ENCODE measurements around the gene NUBP2.

The NUBP2 gene

DNA sequence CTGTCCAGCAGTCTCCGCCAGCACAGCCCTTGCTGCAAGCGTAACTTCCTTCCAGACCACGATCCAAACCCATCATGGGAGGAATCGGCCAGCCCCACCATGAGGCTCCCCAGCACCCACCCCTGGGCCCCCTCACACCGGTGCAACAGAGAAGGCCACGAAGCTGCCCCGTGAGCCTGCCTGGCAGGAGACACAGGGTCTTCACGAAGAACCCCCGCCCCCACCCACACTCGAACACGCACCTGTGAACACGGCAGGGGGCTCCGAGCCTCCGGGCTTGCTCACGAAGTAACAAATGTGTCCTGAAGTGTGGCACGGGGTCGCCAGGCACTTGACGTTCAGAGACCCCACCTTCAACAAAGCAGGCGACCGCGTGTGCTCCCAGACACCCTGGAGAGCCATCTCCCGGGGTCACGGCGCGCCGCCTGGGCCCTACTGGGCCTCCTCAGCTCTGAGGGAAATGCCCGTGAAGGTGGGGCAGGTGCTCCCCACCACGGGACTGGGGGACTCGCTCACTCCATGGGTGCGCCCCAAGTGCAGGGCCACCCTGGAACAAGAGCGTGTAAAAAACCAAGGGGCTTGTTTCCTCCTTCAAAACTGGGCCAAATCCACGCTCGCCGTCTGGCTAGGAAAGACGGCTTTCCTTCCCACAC, 36.2 kb downstream of the NUBP2 start:
- peaks cover 0 to 2% of the 10 kb centered on the region in 2 donors for H3K4me1 ChIP-seq (ENCODE audit: control insufficient read depth in 1 of 2, insufficient read depth in 2 of 2, low read length in 2 of 2)
- H3K27me3 ChIP-seq (ENCODE audit: control insufficient read depth in 1 of 2, insufficient read depth in 2 of 2, low read length in 2 of 2): no peaks in the 10 kb centered on the region
- H3K4me3 ChIP-seq (ENCODE audit: low read depth in 1 of 2, low read length in 2 of 2): no peak overlapping the region
- no peak overlapping the region for H3K9ac ChIP-seq (ENCODE audit: low read depth in 1 of 2, low read length in 2 of 2)
- no peak overlapping the region for H3K27ac ChIP-seq (ENCODE audit: low read depth, low read length)
- H3K36me3 ChIP-seq (ENCODE audit: control insufficient read depth in 1 of 2, insufficient read depth in 2 of 2, low read length in 2 of 2): peaks cover 25 to 70% of the 10 kb centered on the region in 2 donors
- H3K9me3 ChIP-seq (ENCODE audit: control insufficient read depth in 1 of 2, low read length in 2 of 2): no peaks in the 10 kb centered on the region

- Histone ChIP-seq H3K4me3 (ENCODE audit: low read depth in 1 of 2, low read length in 2 of 2) (no peak overlapping the region), H3K27ac (ENCODE audit: low read depth, low read length) (no peak overlapping the region), H3K9ac (ENCODE audit: low read depth in 1 of 2, low read length in 2 of 2) (no peak overlapping the region), H3K36me3 (ENCODE audit: control insufficient read depth in 1 of 2, insufficient read depth in 2 of 2, low read length in 2 of 2) (peaks cover 25 to 70% of the 10 kb centered on the region in 2 donors), H3K9me3 (ENCODE audit: control insufficient read depth in 1 of 2, low read length in 2 of 2) (no peaks in the 10 kb centered on the region), H3K27me3 (ENCODE audit: control insufficient read depth in 1 of 2, insufficient read depth in 2 of 2, low read length in 2 of 2) (no peaks in the 10 kb centered on the region), H3K4me1 (ENCODE audit: control insufficient read depth in 1 of 2, insufficient read depth in 2 of 2, low read length in 2 of 2) (peaks cover 0 to 8% of the 10 kb centered on the region in 2 donors)
Observed at GRCh38 chr16:1819611-1820010, 36.9 kb downstream of the NUBP2 start.

- Histone ChIP-seq H3K4me1 (ENCODE audit: control insufficient read depth in 1 of 2, insufficient read depth in 2 of 2, low read length in 2 of 2) (peaks cover 3 to 15% of the 10 kb centered on the region in 2 donors), H3K4me3 (ENCODE audit: low read depth in 1 of 2, low read length in 2 of 2) (no peak overlapping the region), H3K27ac (ENCODE audit: low read depth, low read length) (no peak overlapping the region), H3K9me3 (ENCODE audit: control insufficient read depth in 1 of 2, low read length in 2 of 2) (no peaks in the 10 kb centered on the region), H3K27me3 (ENCODE audit: control insufficient read depth in 1 of 2, insufficient read depth in 2 of 2, low read length in 2 of 2) (no peaks in the 10 kb centered on the region), H3K9ac (ENCODE audit: low read depth in 1 of 2, low read length in 2 of 2) (no peak overlapping the region), H3K36me3 (ENCODE audit: control insufficient read depth in 1 of 2, insufficient read depth in 2 of 2, low read length in 2 of 2) (peaks cover 20 to 65% of the 10 kb centered on the region in 2 donors)
Observed at GRCh38 chr16:1820096-1820945, 37.6 kb downstream of the NUBP2 start.

DNA sequence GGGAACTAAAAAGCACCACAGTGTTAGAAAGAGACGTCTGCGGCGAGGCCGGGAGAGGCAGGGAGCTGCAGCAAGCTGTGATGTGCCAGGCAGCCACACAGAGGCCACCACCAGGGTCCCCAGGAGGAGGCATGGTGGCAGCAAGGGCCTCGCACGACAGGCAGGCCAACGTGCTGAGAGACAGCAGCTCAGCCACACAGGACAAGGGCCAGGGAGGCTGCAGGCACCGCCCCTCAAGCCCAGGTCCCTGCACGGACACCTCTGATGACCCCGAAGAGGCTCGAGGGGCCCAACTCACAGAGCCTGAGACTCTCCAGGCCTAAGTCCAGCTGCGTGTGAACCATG, 38.2 kb downstream of the NUBP2 start:
- Histone ChIP-seq H3K27ac (ENCODE audit: low read depth, low read length) (no peak overlapping the region), H3K27me3 (ENCODE audit: control insufficient read depth in 1 of 2, insufficient read depth in 2 of 2, low read length in 2 of 2) (no peaks in the 10 kb centered on the region), H3K4me1 (ENCODE audit: control insufficient read depth in 1 of 2, insufficient read depth in 2 of 2, low read length in 2 of 2) (peaks cover 8 to 21% of the 10 kb centered on the region in 2 donors), H3K36me3 (ENCODE audit: control insufficient read depth in 1 of 2, insufficient read depth in 2 of 2, low read length in 2 of 2) (peaks cover 18 to 62% of the 10 kb centered on the region in 2 donors), H3K4me3 (ENCODE audit: low read depth in 1 of 2, low read length in 2 of 2) (no peak overlapping the region), H3K9ac (ENCODE audit: low read depth in 1 of 2, low read length in 2 of 2) (no peak overlapping the region), H3K9me3 (ENCODE audit: control insufficient read depth in 1 of 2, low read length in 2 of 2) (no peaks in the 10 kb centered on the region)

GRCh38 chr16:1821861-1822611, 39.3 kb downstream of the NUBP2 start:
- H3K4me1 ChIP-seq (ENCODE audit: control insufficient read depth in 1 of 2, insufficient read depth in 2 of 2, low read length in 2 of 2): peaks cover 8 to 21% of the 10 kb centered on the region in 2 donors
- H3K27me3 ChIP-seq (ENCODE audit: control insufficient read depth in 1 of 2, insufficient read depth in 2 of 2, low read length in 2 of 2): no peaks in the 10 kb centered on the region
- H3K36me3 ChIP-seq (ENCODE audit: control insufficient read depth in 1 of 2, insufficient read depth in 2 of 2, low read length in 2 of 2): peaks cover 11 to 53% of the 10 kb centered on the region in 2 donors
- H3K4me3 ChIP-seq (ENCODE audit: low read depth in 1 of 2, low read length in 2 of 2): no peak overlapping the region
- H3K27ac ChIP-seq (ENCODE audit: low read depth, low read length): no peak overlapping the region
- no peaks in the 10 kb centered on the region for H3K9me3 ChIP-seq (ENCODE audit: control insufficient read depth in 1 of 2, low read length in 2 of 2)
- H3K9ac ChIP-seq (ENCODE audit: low read depth in 1 of 2, low read length in 2 of 2): no peak overlapping the region

GRCh38 chr16:1822801-1823200, 40.0 kb downstream of the NUBP2 start:
- H3K4me3 ChIP-seq (ENCODE audit: low read depth in 1 of 2, low read length in 2 of 2): no peak overlapping the region
- no peaks in the 10 kb centered on the region for H3K27me3 ChIP-seq (ENCODE audit: control insufficient read depth in 1 of 2, insufficient read depth in 2 of 2, low read length in 2 of 2)
- peaks cover 11 to 46% of the 10 kb centered on the region in 2 donors for H3K36me3 ChIP-seq (ENCODE audit: control insufficient read depth in 1 of 2, insufficient read depth in 2 of 2, low read length in 2 of 2)
- no peaks in the 10 kb centered on the region for H3K9me3 ChIP-seq (ENCODE audit: control insufficient read depth in 1 of 2, low read length in 2 of 2)
- no peak overlapping the region for H3K27ac ChIP-seq (ENCODE audit: low read depth, low read length)
- H3K4me1 ChIP-seq (ENCODE audit: control insufficient read depth in 1 of 2, insufficient read depth in 2 of 2, low read length in 2 of 2): peaks cover 12 to 29% of the 10 kb centered on the region in 2 donors
- no peak overlapping the region for H3K9ac ChIP-seq (ENCODE audit: low read depth in 1 of 2, low read length in 2 of 2)

- Histone ChIP-seq H3K9ac (ENCODE audit: low read depth in 1 of 2, low read length in 2 of 2) (peak overlapping the region; percentile 3 to 33), H3K4me3 (ENCODE audit: low read depth in 1 of 2, low read length in 2 of 2) (no peak overlapping the region), H3K4me1 (ENCODE audit: control insufficient read depth in 1 of 2, insufficient read depth in 2 of 2, low read length in 2 of 2) (peaks cover 17 to 32% of the 10 kb centered on the region in 2 donors), H3K27ac (ENCODE audit: low read depth, low read length) (no peak overlapping the region), H3K9me3 (ENCODE audit: control insufficient read depth in 1 of 2, low read length in 2 of 2) (no peaks in the 10 kb centered on the region), H3K27me3 (ENCODE audit: control insufficient read depth in 1 of 2, insufficient read depth in 2 of 2, low read length in 2 of 2) (no peaks in the 10 kb centered on the region), H3K36me3 (ENCODE audit: control insufficient read depth in 1 of 2, insufficient read depth in 2 of 2, low read length in 2 of 2) (peaks cover 11 to 36% of the 10 kb centered on the region in 2 donors)
Observed at GRCh38 chr16:1823821-1824220, 41.1 kb downstream of the NUBP2 start.

GRCh38 chr16:1825381-1825863, 42.7 kb downstream of the NUBP2 start:
- Histone ChIP-seq H3K9ac (ENCODE audit: low read depth in 1 of 2, low read length in 2 of 2) (peak overlapping the region; percentile 68 to 72), H3K36me3 (ENCODE audit: control insufficient read depth in 1 of 2, insufficient read depth in 2 of 2, low read length in 2 of 2) (peaks cover 11 to 21% of the 10 kb centered on the region in 2 donors), H3K27ac (ENCODE audit: low read depth, low read length) (peak overlapping the region; percentile 82), H3K4me1 (ENCODE audit: control insufficient read depth in 1 of 2, insufficient read depth in 2 of 2, low read length in 2 of 2) (peaks cover 28 to 43% of the 10 kb centered on the region in 2 donors), H3K9me3 (ENCODE audit: control insufficient read depth in 1 of 2, low read length in 2 of 2) (no peaks in the 10 kb centered on the region), H3K4me3 (ENCODE audit: low read depth in 1 of 2, low read length in 2 of 2) (peak overlapping the region; percentile 86 to 100), H3K27me3 (ENCODE audit: control insufficient read depth in 1 of 2, insufficient read depth in 2 of 2, low read length in 2 of 2) (no peaks in the 10 kb centered on the region)

DNA sequence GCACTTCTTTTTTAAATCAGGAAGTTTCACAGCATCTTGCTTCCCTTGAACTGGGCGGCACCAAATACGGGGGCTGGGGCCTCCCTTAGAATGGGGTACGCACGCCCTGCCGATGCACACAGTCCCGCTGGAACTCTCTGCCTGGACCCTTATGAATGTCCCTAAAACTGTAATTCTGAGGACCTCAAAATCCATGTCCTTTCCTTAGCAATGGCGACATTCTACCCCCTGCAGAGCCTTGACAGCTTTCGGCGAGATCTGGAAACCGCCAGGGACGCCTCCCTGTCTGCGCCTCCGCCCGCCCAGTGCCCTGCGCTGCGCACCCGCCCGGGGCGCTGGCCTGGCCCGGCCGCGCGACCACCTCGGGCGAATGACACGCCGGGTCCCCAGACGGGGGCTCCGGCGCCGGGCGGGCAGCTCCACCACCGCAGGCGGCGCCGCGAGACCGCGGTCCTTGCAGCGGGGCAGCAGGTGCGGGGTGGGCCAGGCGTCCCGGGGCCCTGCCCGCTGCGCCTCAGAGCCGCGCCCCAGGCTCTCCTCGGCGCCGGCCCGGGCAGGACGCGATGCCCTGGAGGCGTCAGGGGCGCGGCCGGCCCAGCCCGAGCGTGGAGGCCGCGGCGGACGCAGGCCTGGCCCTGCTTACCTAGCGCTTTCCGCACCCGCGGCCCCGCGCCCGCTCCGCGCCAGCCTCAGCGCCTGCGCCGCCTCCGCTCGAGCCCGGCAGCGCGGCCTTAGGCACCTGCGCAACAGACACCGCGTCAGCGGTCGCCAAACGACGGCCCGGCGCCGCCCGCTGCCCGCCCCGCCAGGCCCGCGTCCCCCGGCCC, 43.3 kb downstream of the NUBP2 start:
- Histone ChIP-seq H3K36me3 (ENCODE audit: control insufficient read depth in 1 of 2, insufficient read depth in 2 of 2, low read length in 2 of 2) (peaks cover 9 to 15% of the 10 kb centered on the region in 2 donors), H3K27me3 (ENCODE audit: control insufficient read depth in 1 of 2, insufficient read depth in 2 of 2, low read length in 2 of 2) (no peaks in the 10 kb centered on the region), H3K27ac (ENCODE audit: low read depth, low read length) (peak overlapping the region; percentile 82), H3K4me3 (ENCODE audit: low read depth in 1 of 2, low read length in 2 of 2) (peak overlapping the region; percentile 99 to 100), H3K9ac (ENCODE audit: low read depth in 1 of 2, low read length in 2 of 2) (peak overlapping the region; percentile 68 to 72), H3K4me1 (ENCODE audit: control insufficient read depth in 1 of 2, insufficient read depth in 2 of 2, low read length in 2 of 2) (peaks cover 34 to 49% of the 10 kb centered on the region in 2 donors), H3K9me3 (ENCODE audit: control insufficient read depth in 1 of 2, low read length in 2 of 2) (no peaks in the 10 kb centered on the region)
